GM19463 (cell line): Measurements from ENCODE around the gene MAP2K6.
A peak's percentile ranks its signal among the peaks of the same experiment; 100 is the strongest.

ENCODE experiments used
- ATAC-seq: cut with Tn5 transposase; IDR thresholded peaks from one replicate; pipeline ENCODE4 v1.9.1; 2021; ENCODE audit warnings: mild to moderate bottlenecking, moderate library complexity; ENCODE audit not compliant: unreplicated experiment

Gene MAP2K6

DNA sequence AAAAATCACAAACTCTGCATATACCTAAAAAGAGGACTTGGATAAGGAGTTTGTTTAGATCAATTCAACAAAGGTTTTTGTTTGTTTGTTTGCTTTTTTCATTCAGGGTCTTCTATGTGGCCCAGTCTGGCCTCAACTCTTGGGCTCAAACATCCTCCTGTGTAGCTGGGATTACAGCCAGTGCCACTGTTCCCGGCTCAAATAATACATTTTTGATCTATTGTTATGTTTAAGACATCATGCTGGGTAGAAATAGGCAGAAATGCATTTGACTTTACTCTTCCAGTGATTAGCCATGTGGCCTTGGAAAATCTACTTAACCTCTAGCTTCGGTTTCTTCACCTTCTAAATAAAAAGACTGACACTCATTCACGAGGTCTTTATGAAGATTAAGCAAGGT lies 11.5 kb downstream of the MAP2K6 start:
- no peak for ATAC-seq

DNA sequence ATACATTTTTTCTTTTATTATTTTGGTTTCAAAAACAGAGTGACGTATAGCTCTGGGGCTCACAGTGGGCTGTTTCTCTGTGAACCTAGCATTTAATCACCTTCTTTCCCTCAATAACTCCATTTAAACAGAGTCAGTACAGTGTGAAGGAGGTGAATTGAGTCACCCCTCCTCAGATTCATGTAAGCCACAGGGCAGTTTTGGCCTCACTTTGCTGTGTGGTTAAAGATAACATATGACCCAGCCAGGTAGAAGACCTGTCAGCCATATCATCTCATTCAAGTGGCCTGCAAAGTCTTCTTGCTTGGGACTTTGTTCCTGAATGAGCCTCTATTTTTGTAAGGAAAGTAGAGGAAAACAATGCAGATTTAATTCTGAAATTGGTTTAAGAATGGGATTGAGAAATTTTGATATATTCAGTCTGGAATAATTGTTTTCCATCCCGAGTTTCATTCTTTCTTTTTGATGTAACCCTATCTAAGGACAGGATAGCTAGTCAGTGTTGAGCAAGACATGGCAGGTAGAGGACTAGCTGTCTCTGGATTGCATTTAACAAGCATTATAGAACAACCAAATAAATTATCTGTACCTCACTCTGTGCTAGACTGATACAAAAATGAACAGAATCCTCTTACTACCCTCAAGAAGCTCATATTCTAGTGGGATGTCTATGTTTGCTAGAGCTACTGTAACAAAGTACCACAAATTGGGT lies 13.1 kb downstream of the MAP2K6 start:
- ATAC-seq = no peak

DNA sequence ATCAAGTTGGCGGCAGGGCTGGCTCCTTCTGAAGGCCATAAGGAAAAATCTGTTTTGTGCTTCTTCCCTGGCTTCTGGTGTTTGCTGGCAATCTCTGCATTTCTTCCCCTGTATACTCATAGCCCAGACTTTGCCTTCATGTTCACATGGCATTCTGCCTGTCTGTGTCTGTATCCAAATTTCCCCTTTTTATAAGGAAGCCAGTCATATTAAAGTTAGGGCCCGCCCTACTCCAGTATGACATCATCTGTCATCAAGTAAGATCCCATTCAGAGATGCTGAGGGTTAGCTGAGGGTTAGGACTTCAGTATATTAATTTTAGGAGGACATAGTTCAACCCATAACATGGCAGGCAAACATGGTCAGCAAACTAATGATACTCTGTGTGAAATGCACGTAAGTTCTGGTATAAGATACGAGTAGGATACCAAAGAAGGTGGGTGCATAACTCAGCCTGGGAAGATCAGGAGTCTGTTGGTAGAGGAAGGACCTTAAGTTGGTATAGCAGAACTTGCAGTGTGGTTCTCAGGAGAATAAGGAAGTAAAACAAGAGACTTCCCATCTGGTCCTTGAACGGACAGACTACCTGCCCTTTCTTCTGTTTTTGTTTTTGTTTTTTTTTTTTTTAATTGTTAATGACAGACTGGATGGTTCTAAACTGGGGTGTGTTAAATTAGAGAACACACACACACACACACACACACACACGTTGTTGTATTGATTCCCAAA lies 13.9 kb downstream of the MAP2K6 start:
- ATAC-seq = no peak

DNA sequence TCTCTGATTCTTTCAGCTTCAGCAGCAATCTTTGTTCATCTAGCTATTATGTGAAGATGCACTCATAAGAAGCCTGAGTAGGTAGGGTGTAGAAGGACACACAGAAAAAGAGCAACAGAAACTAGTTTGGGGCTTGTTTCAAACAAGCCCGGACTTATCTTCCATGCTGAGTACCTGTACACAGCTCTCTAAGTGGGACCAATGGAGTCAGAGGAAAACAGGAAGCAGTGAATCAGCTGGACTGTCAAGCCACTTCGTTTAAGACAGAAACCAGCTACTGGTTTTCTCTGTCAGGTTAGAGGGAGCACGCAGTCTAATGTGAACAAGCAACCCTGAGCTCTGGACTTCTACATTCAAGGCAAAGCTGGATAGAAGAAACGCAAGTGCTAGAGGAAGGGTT lies 16.0 kb downstream of the MAP2K6 start:
- ATAC-seq = peak; percentile 52

DNA sequence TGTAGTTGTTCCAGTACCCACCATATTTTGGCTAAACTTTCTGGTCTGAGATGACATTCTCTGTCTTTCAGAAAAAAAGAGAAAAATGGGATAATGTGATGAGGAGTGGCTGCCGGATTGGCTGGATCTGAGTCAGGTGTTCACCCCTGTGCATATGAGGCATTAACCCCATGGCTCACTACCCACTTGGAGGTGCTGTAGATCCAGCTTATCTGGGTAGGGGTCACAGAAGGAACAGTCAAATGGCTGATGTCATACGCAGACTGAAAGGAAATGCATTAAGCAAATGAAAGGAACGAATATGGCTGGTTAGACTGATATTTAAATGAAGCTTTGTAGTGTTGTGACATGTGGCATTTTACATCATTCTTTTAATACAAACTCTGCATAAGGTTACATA lies 17.3 kb downstream of the MAP2K6 start:
- no peak for ATAC-seq

DNA sequence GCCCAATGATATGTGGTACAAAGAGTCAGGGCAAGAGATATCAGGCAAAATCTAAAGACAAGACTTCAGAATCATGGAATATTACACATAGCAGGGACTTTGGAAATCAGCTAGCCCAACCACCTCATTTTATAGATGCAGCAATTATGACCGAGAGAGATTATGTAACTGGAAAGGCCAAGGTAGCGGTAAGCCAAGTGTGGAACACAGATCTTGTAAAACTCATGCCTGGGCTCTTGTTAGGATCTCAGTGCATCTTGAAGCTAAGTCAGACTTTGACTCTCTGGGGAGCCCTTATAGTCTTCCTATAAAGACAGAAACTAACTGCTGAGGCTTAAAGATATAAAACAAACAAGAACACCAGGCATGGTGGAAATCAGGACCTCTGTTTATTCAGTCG lies 18.6 kb downstream of the MAP2K6 start:
- ATAC-seq = no peak

DNA sequence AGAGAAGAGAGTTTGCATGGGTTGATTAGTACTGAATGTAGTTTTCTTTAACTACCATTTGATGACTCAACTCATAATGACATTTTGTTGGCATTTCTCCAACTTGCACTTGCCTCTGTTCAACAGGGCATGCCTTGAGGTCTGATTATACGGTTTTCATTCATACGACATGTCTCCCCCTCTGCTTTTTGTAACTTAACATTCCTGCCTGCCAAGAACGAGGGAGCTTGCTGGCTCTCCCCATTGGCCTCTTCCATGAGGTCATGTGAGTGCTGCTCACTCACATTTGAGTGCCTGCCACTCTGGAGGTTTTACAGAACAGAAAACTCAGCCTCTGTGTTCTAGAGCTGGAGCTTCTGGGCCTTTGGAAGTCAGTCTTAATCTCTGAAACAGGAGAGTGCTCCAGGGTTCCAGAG lies 19.7 kb downstream of the MAP2K6 start:
- ATAC-seq = no peak

DNA sequence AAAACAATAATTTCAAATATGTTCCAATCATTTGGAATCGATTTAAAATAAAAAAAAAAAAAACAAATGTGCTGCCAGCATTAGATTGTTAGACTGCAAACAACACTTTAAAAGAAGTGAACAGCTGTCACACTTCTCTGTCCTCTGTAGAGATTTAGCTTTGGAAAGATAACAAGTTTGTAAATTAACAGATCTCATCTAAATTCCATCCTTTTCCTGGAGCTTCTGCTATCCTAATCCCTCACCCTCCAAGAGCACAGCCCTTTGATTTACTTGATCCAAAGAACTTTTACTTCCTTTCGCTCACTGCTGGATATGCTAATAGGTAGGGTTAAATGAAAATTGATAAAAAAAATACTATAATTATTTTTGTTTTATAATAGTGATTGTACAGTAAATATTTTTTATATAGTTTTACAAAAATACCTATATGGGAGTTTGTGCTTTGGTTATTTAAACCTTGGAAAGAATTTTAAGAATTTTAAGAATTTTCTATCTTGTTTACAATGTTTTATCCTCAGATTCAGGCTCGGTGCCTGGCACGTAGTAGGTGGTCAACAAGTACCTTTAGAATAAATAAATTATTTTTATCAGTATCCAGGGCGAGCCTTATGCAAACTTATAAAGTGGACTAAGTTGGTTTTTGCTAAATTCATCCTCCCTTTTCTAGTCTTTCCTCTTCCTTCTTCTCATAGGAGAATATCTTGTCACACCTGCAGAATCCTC lies 21.6 kb downstream of the MAP2K6 start:
- no peak for ATAC-seq

DNA sequence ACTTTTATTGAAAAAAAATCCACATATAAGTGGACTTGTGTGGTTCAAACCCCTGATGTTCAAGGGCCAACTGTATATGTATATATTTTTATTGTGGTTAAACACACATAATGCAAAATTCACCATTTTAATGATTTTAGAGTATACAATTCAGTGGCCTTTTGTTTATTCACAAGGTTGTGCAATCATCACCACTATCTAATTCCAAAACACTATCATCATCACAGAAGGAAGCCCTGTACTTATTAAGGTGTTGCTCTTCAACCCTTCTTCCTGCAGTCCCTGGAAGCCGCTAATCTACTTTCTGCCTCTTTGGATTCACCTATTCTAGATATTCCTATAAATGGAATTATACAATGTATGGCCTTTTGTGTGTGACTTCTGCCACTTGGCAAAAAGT lies 23.0 kb downstream of the MAP2K6 start:
- ATAC-seq = no peak

DNA sequence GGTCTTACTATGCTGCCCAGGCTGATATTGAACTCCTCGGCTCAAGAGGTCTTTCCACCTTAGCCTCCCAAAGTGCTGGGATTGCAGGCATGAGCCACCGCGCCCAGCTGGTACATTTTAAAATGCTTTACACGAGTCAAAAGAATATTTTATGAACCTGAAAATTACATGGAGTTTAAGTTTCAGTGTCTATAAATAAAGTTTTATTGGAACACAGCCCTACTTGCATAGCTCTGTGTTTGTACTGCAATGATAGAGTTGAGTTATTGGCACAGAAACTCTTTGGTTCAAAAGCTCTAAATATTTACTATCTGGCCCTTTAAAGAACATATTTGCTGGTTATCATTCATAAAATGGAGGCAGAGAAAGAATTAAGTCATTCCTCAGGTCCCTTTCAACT lies 24.3 kb downstream of the MAP2K6 start:
- no peak for ATAC-seq

DNA sequence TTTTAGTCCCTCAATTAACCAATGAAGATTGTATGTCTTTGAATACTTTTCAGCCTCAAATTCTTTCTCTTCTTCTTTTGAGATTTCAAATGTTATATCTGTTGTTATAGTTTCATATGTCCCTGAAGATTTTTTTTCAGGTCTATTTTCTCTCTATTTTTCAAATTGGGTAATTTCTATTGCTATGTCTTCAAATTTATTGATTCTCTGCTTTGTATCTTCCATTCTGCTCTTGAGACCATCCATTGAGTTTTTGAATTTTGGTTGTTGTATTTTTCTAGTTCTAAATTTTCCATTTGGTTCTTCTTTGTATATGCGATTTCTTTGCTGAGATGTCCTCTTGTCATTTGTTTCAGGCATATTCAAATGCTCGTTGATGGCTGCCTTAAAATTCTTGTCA lies 26.7 kb downstream of the MAP2K6 start:
- no peak for ATAC-seq

DNA sequence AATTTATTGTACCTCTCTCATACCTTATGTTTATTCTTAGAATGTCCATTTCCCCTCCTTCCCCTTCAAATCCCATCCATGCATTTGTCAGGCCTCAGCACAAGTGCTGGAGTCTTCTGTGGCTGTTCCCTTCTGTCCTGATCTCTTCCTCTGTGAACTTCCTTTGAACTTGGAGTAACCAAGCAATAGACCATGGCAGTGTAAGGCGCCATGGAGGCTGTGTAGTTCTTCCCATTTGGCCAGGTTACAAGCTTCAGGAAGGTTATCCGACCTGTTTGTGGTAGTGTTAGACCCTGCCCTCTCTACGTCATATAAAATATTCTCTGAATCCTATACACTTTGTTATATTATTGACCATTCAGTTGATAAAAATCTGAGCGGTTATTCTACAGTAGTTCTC lies 28.6 kb downstream of the MAP2K6 start:
- ATAC-seq = no peak

DNA sequence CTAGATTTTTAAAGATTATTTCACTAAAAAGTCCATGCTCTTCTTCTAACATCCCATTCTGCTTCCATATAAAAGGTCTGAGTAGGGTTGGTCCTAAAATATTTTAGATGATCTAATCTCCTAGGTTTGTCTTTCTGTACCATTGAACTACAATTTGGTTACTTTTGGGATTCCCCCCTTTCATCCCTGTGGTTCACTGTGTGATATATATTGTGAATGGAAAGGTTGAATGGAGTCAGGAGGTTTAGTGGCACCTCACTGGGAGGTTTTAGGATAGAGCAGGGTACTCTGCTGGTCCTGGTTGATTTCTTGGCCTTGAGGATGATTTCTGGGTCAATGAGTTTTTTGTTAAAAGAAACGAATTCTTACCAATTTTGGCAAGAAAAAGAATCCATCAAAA lies 29.5 kb downstream of the MAP2K6 start:
- ATAC-seq = no peak

DNA sequence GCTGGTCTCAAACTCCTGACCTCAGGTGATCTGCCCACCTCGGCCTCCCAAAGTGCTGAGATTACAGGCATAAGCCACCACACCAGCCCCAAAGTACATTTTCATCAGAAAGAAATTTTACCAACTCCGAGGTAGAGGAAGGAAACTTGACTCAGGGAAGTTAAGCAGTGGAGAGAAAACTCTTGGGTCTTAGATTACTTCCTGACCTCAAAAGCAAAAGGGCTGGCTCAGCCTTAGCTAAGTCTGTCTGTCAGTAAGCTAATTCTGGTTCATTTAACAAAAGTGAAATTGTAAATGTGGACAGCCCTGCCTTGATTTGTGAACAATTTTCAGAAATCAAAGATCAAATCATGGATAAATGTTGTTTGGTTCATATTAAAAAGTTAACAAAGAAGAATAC lies 30.6 kb downstream of the MAP2K6 start:
- no peak for ATAC-seq

DNA sequence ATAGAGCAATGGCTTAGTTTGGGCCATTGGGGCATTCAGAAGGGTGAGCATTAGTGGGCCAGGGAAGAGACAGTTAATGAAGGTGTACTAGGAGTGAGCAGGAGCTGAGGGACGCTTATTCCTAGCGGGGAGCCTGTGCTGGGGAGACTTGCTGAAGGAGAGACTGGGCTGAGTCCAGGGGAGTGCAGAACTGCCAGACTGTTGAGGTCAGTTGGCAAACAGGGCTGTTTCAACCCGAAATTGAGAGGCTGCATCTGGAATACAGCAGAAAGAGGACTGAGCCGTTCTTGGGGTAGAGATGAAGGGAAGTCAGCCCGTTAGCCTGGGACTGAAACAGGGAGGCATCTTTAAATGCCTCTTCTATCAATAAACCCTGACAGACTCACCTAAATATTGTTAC lies 33.2 kb downstream of the MAP2K6 start:
- ATAC-seq = no peak

DNA sequence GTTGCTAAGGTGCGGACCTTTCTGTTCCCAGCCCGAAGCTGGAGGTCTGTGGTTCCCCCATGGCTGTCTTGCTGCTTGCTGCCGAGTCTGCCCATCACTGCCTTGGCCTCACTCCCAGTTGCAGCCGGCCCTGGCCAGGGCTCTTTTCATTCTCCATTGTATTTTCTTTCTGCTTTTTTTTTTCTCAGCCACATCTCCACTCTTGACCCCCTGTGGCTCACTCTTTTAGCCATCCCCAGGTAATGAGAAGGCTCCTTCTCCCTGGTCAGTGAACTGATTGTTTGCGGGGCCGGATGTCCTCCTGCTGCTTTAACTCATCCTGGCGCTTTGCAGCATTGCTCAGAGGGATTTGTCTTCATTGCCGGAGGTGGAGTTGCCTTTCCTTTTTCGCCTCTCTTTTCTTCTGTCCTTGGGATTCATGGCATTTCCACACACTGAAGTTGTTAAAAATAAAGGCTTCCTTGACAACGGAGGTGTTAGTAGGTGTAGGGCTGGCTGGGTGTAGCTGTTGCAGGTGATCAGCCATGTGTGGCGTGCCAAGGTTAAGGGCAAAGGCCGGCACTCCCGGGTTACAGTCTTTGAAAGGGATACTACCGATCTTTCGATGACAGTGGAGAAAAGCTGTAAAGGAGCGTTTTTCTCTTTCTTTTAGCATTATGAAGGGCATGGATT lies 34.1 kb downstream of the MAP2K6 start:
- no peak for ATAC-seq

DNA sequence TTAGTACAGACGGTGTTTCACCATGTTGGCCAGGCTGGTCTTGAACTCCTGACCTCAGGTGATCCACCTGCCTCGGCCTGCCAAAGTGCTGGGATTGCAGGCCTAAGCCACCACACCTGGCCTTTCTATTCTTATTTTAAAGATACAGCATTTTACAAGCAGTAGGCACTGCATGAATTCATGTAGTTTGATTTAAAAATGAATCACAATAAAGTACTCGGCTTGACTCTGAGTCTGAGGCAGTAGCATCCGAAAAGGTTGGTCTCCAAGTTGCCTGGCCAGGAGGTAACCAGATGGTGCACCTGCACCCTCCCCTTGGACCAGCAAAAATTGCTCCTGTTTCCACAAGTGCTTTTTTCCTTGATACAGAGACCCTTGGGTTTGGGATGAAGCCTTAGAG lies 35.6 kb downstream of the MAP2K6 start:
- ATAC-seq = no peak

DNA sequence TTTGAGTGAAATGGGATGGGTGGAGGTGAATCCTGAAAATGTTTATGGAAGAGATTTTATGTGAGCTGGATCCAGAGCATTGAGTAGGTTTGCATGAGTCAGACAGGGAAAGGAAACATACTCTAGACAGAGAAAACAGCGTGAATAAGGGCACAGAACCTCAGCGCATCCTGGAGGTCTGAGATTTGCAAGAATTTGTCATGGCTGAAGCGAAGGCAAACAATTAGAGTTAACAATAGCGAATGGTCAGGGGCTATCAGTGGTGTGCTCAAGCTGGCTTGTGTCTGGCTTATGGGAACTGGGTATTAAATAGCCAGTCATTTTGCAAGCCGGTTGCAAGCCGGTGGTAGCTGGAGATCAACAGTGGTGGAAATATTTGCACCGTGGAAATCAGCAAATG lies 36.4 kb downstream of the MAP2K6 start:
- no peak for ATAC-seq

DNA sequence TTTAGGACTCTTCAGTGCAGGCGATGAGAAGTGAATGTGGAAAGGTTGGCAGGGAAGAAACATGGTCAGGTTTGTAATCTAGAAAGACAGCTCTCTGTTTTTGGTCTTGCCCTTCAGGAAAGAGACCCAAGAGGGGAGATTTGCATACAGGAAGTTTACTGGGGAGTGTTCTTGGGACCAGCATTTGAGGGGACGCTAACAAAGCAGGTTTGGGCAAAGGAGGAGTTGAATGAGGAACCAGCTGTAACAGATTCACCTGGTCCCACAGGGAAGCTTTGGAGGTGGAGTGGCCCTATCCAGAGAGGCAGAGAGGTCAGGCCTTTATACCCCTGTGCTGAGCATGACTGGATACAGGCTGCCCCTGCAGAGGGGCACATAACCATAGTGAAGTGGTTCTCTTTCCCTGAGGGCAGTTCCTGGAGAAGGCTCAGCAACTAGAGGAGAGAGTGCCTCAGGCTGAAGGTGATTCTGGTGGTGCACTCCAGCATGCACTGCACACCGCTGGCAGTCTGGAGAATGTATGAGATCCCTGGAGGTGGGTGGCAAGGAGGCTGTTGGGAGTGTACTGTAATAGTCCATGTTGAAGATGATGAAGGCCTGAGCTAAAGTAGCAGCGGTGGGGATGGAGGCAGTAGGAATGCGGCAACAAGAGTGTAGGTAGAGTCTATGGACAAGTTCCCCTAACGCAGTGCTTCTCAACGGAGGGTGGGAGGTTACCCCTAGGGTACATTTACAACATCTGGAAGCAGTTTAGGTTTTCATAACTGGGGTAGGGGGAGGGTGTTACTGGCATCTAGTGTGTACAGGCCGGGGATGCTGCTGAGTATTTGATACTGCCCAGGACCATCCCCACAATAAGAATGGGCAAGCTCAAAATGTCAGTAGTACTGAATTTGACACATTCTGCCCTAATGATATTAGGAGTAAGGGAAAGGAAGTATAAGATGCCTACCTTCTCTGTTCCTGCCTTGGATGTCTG lies 37.2 kb downstream of the MAP2K6 start:
- peak; percentile 45 for ATAC-seq

DNA sequence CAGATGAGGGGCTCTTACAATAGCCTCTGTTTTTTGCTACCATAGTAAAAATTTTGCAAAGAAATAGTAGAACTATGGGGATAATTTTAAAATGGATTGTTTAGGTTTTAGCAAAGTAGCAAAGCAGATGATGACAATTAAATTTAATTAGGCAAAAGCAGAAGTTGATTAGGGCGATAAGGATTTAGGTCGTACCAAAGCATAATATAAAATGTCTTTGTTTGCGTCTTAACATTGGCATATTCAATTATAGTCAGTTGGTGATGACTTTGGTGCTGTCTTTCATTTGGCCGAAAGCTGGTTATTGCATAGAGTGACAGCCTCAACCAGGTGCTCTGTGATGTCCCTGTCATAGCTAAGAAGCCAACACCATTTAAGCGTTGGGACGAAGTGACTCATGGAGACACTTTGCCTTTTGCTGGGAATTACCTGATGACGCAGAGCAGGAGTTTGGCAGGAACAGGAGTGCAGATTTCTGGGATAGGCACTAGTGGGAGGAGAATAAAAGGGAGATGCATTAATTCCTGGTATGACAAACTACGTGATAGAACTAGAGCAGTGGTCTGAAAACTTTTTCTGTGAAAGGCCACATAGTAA lies 38.3 kb downstream of the MAP2K6 start:
- no peak for ATAC-seq
